Putamen (tissue), 1 donor: ENCODE data around the gene FBXO47.
"Not testable (repeated sequence)": the region's sequence is repeated elsewhere in the genome, so short reads cannot be mapped to it uniquely, and the experiment has no call there.

ENCODE experiments used
- DNase-seq: peaks from one replicate; pipeline ENCODE4 v3.0.0-alpha.2; 2016; ENCODE audit warnings: low spot score

FBXO47 gene

GRCh38 chr17:38980490-38981217 is 13.5 kb upstream of the FBXO47 start:
- DNase-seq: no peak

GRCh38 chr17:38978180-38978579 is 11.0 kb upstream of the FBXO47 start:
- DNase-seq: no peak

DNA sequence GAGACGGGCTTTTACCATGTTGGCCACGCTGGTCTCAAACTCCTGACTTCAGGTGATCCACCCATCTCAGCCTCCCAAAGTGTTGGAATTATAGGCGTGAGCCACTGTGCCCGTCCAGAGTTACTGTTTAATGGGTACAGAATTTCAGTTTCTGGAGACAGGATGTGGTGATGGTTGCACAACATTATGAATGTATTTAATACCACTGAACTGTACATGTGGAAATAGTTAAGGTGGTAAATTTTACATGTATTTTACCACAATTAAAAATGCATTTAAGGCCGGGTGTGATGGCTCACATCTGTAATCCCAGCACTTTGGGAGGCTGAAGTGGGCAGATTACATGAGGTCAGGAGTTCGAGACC is 9.0 kb upstream of the FBXO47 start:
- not testable (repeated sequence) for DNase-seq

- DNase-seq: no peak
Measured at GRCh38 chr17:38970804-38971203, 3.6 kb upstream of the FBXO47 start.

DNA sequence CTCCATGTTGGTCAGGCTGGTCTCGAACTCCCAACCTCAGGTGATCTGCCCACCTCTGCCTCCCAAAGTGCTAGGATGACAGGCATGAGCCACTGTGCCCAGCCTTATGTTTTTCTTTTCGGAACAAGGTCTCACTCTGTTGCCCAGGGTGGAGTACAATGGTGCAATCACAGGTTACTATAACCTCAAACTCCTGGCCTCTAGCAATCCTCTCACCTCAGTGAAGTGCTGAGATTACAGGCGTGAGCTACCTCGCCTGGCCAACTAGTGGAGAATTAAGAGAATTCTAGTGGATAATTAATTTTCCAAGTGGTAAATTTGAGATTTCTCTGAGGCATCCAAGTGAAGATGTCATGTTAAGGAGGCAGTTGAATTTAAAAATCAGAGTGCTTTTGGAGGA is 2.9 kb upstream of the FBXO47 start:
- no peak for DNase-seq

DNA sequence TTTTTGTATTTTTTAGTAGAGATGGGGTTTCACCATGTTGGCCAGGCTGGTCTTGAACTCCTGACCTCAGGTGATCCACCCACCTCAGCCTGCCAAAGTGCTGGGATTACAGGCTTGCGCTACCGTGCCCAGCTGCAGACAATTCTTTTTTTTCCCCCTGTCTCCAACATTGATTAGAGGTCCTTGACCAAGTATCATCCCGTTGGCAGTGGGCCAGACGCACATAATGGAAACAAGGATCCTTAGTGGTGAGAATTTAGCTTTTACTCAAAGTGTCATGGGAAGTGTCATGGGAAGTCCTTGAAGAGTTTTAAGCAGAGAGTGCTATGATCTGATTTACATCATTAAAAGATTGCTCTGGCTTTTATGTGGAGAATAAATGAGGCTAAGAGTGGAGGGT is 2.1 kb upstream of the FBXO47 start:
- no peak for DNase-seq

- no peak for DNase-seq
Measured at GRCh38 chr17:38961413-38961812, 5.8 kb downstream of the FBXO47 start.

- no peak for DNase-seq
Measured at GRCh38 chr17:38960402-38960801, 6.8 kb downstream of the FBXO47 start.

- DNase-seq: no peak
Measured at GRCh38 chr17:38959508-38959907, 7.7 kb downstream of the FBXO47 start.

GRCh38 chr17:38958756-38959155 is 8.4 kb downstream of the FBXO47 start:
- DNase-seq: no peak

- no peak for DNase-seq
Measured at GRCh38 chr17:38958326-38958725, 8.9 kb downstream of the FBXO47 start.

DNA sequence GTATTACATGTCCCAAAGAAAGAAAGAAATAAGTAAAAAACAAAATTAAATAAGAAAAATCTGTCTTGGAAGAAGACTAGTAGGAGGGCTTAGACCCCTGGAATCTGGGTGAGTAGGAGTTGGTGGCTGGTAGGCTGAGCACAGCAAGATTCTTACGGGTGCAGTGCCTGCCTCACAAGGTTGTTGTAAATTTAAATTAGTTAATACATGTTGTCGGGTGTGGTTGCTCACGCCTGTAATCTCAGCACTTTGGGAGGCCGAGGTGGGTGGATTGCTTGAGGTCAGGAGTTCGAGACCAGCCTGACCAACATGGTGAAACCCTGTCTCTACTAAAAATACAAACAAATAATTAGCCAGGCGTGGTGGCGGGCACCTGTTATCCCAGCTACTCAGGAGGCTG is 13.4 kb downstream of the FBXO47 start:
- not testable (repeated sequence) for DNase-seq

GRCh38 chr17:38947189-38947588 is 20.0 kb downstream of the FBXO47 start:
- no peak for DNase-seq

DNA sequence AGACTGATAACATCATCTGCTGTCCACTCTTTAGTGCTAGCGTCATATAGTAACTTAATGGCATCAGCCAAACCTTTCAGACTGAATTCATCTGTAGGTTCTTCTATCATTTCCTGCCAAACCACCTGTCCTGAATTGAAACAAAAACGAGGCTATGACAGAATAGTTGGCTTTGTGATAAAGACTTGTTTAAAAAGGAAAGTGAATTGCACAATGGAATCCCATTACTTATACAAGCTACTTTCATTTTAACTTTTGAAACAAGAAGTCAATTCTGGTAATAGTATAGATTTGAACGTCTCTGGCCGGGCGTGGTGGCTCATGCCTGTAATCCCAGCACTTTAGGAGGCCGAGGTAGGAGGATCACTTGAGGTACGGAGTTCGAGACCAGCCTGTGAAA is 23.6 kb downstream of the FBXO47 start:
- DNase-seq: no peak

DNA sequence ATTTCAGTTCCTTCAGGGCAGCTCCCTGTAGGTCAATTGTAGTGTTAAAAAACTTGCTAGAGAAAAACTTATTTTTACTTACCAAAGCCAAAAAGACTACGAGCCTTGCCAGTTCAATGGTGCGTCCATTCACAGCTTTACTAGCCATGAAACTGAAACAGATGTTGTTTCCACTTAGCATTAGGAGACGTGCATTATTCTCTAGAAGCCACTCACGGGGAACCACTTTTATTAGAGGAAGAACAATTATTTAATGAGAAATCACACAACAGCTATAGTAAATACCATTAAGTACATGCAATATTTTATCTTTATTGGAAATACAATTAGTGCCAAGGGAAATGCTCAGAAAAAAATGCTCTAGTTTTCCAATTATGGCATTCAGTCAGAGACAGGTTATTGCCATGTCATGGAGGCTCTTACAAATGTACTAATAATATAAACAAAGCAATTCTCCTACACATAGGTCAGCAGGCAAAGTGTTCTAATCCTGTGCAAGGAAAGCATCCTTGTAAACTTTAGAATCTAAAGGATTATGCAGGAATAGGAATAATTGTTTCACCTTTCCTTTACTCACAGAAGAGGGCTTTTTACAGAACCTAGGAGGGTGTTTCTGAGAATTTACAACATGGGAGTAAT is 24.4 kb downstream of the FBXO47 start:
- DNase-seq: no peak

- no peak for DNase-seq
Measured at GRCh38 chr17:38940404-38940803, 26.8 kb downstream of the FBXO47 start.

GRCh38 chr17:38939987-38940386 is 27.2 kb downstream of the FBXO47 start:
- DNase-seq: no peak

DNA sequence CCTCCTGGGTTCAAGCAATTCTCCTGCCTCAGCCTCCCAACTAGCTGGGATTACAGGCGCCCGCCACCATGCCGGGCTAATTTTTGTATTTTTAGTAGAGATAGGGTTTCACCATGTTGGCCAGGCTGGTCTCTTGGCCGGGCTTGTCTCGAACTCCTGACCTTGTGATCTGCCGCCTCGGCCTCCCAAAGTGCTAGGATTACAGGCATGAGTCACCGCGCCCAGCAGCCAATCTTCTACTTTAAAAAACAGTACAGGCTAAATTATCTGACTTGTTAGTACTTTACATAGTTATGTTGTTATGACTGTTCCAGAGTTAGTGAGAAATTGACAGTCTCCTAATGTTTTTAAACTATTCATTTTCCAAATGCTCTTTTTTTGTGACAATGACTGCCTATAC is 33.2 kb downstream of the FBXO47 start:
- DNase-seq: not testable (repeated sequence)

GRCh38 chr17:38930782-38931181 is 36.4 kb downstream of the FBXO47 start:
- not testable (repeated sequence) for DNase-seq

DNA sequence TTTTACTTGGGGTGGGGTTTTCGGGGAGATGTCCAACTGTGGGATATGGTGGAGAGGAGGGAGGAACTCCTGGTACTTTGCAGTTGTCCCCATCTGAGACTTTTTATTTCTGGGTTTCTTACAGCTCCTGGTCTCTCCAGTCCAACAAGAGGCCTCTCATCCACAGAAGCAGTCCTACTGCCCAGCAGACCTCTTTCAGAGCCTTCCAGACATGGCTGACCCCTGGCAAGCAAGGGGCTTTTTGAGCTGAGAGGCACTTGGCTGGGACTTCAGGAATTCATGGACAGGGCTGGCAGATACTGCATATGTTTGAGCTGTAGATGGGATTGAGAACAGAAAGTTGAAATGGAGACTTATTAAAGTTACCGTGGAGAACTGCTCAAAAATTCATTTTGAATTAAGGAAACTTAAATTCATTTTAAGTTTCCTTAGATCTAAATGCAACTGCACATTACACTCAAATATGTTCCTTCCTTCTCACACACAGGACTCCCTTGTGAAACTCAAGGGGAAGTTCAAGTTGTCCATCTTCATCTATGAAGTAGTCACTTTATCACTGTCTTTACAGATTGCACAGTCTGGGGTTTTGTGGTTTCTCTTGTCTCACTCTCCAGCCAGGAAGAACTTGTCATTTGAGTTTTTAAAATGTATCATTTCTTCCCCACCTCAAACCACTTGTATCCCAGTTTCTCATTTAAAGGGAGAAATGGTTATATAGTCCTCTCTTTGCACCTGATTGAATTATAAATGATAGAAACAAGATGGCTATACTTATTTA is 40.7 kb downstream of the FBXO47 start:
- DNase-seq: no peak

GRCh38 chr17:38925263-38925995 is 41.8 kb downstream of the FBXO47 start, which contains the start of gene LASP1NB:
Gene LASP1NB, plus strand, starts transcription at chr17:38925614.
- DNase-seq: peak; percentile 96

- DNase-seq: peak; percentile 55
Measured at GRCh38 chr17:38922538-38923297, 44.5 kb downstream of the FBXO47 start.
